ENCODE results near the gene DPEP2.
A peak's percentile ranks its signal among the peaks of the same experiment; 100 is the strongest.
"Not testable (repeated sequence)": the region's sequence is repeated elsewhere in the genome, so short reads cannot be mapped to it uniquely, and the experiment has no call there.

The DPEP2 gene

DNA sequence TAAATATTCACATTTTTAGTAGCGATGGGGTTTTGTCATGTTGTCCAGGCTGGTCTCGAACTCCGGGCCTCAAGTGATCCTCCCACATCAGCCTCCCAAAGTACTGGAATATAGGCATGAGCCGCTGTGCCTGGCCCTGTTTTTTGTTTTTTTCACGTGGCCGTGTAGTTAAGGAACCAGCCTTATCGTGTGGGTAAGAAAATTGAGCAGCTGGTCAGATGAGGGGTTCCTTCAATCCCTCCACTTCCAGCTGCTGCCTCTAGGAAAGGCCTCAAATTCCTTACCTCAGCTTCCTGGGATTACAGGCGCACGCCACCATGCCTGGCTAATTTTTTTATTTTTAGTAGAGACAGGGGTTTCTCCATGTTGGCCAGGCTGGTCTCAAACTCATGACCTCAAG lies 5.9 kb upstream of the DPEP2 start:
- no peak for DNase-seq (ENCODE audit: low spot score)

DNA sequence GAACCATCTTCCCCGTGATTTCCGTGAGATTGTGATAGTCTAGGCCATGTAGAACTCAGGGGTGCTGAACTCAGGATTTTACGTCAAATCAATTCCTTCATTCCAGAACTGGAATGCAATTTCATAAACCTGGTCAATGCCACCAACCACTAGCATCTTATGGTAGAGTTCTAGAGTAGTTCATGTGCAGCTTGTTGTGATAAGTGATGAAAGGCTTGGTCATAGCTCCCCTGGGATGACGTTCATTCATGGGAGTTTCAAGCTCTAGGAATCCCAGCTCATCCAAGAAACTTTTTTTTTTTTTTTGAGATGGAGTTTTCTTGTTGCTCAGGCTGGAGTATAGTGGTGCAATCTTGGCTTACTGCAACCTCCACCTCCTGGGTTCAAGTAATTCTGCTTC lies 3.7 kb upstream of the DPEP2 start:
- DNase-seq (ENCODE audit: low spot score), result no peak

DNA sequence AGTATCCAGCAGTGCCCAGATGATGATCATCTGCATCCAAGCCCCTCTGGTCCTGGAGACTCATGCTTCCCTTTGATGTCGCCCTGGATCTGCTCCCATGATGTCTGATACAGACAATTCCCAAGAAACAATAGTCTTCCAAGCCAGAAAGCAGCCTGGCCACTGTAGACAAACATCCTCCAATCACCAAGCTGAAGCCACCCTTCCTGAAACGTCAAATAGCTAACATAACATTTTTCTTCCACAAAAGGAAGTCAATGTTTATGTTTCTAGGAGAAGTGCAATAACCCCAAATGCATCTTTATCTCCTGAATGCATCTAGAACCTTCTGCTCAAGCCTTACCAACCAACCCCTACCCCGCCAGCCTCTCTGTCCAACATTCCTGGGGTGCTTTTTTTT lies 1.2 kb upstream of the DPEP2 start:
- no peak for DNase-seq (ENCODE audit: low spot score)

DNA sequence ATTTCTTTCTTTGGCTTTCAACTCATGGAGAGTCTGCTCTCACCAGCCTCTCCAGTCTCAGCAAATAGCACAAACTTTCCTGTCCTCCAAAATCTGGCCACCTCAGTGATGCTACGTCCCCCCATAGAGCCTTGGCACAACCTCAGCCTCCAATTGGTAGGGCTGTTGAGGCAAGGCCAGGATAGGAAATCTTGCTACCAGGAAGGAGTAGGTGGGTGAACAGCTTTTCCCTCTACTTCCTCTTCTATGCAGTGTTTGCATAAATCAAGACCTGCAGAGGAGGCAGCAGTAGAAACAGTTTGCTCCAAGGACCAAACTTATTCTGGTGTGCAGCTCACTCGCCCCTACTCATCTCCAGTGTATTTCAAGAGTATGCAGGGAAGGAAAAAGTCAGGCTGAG lies 701 bp upstream of the DPEP2 start:
- DNase-seq (ENCODE audit: low spot score), result no peak

DNA sequence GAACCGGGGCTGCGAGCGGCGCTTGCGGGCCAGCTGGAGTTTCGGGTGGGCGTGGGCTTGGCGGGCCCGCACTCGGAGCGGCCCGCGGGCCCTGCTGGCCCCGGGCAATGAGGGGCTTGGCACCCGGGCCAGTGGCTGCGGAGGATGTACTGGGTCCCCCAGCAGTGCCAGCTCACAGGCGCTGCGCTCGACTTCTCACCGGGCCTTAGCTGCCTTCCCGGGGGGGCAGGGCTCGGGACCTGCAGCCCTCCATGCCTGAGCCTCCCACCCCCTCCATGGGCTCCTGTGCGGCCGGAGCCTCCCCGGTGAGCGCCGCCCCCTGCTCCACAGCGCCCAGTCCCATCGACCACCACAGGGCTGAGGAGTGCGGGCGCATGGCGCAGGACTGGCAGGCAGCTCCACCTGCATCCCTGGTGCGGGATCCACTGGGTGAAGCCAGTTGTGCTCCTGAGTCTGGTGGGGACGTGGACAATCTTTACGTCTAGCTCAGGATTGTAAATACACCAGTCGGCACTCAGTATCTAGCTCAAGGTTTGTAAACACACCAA lies 979 bp downstream of the DPEP2 start:
- DNase-seq (ENCODE audit: low spot score), result not testable (repeated sequence)

DNA sequence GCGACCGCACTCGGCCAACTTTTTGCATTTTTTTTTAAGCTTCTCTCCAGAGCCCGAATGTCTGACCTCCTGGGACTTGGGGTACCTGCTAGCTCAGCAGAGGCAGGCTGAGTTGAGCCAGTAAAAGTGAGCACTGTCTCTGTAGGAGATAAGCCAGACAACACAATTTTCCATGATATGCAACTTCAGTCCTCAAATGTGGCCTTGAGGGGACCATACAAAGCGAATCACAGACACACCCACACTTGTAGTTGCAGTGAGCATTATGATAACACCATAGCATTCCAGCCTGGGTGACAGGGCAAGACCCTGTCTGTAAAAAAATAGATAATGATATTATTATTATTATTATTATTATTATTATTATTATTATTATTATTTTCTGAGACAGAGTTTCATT lies 2.6 kb downstream of the DPEP2 start:
- no peak for DNase-seq (ENCODE audit: low spot score)

DNA sequence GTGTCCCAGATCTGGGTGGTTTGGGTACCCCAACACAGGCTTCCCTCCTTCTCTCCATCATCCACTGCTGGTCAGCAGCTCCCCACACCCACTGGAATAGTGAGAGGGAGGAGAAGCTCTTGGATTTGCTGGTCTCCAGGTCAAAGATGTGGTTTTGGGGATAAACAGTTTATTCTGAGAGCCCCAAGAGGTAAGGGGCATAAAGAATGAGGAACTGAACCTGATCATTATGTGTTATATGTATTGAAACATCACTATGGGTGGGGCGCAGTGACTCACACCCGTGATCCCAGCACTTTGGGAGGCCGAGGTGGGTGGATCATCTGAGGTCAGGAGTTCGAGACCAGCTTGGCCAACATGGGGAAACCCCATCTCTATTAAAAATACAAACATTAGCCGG lies 3.9 kb downstream of the DPEP2 start:
- no peak for DNase-seq (ENCODE audit: low spot score)

DNA sequence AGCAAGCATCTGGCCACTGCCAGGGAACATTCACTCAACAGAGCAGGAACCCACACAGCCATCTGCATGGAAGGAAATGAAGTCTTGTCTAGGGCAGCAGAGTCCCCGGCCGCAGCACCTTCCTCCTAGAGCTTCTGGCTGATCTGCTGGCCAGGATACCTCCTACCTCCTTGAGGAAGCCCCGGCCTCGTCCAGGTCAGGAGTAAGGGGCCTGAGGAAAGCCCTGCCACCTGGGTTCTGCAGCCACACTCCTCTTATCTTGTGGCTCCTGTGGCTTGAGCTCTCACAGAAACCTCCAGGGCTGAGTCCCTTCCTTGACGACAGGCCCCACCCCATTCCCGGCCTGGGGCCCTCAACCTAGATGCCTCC lies 5.3 kb downstream of the DPEP2 start:
- not testable (repeated sequence) for DNase-seq (ENCODE audit: low spot score)

DNA sequence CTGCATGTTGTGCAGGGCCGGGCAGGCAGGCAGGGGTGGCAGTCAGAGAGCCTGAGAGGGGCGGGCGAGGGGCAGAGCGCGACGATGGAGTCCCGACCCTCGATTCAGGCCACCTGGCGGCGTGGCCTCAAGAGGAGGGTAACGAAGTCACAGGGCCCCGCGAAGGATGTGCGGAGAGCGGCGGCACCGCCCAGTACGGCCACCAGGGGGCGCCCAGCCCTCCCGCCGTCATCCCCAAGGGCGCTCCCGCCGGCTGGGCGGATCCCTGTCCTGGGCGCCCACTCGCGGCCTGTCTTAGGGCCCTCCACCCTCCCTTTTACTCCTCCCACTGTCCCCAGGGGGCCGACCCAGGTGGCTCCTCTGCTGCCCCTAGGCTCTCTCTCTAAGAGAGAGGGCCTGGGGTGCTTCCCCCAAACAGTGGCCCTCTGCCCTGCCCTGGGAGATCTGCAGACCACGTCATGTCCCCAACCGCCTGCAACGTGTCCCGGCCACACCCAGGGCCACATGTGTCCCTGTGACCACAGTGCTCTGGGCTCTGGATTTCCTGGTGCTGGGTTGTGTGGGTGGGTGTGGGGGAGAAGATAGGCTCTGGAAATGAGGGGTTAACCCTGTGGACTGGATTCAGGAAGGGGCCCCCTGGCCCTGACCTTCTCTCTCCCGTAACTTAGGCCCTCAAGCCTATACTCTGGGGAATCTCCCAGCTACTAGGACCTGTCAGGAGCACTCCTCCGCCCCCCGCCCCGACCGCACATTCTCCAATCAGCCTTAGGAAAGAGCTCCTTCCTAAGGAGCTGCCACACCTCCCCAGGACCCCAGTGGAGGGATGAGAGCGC lies 5.9 kb downstream of the DPEP2 start:
- DNase-seq (ENCODE audit: low spot score), result peak; percentile 51

DNA sequence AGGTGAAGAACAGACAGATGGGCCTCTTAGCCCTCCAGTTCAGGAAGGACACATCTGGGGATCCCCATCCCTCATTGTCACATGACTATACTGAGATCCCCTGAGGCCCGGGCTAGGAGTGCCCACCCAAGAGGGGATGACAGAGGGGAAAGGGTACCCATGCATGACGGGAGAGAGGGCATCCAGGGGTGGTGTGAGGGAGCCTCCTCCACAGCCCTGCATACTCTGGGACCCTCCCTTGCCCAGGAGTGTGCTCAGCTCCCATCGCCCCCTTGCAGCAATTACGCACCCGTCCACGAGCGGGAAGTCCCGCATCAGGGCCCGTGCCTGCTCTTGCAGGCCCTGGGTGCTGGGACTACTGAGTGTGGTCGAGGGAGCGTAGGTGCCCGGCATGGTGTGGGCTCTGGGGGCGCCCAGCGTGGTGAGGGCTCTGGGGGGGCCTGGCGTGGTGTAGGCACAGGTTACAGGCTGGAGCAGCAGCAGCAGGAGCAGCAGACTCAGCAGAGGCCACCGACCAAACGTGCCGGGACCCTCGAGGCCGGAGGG lies 6.5 kb downstream of the DPEP2 start:
- no peak for DNase-seq (ENCODE audit: low spot score)

DNA sequence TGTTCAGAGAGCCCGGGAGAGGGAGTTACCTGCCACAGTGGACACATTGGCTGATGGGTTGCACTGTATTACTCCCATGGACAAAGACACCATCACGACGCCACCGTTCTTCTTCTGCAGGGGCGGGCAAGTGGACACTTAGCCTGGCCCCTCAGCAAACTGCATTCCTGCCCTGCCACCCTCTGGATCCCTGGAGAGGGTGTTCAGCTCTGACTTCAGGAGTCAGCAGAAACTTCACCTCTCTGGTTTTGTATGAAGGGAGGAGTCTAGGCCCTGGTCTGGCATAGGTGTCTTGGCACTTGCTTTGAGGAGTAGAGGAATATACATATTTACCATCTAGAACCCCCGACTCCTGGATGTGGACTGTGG lies 9.3 kb downstream of the DPEP2 start:
- DNase-seq (ENCODE audit: low spot score), result no peak

DNA sequence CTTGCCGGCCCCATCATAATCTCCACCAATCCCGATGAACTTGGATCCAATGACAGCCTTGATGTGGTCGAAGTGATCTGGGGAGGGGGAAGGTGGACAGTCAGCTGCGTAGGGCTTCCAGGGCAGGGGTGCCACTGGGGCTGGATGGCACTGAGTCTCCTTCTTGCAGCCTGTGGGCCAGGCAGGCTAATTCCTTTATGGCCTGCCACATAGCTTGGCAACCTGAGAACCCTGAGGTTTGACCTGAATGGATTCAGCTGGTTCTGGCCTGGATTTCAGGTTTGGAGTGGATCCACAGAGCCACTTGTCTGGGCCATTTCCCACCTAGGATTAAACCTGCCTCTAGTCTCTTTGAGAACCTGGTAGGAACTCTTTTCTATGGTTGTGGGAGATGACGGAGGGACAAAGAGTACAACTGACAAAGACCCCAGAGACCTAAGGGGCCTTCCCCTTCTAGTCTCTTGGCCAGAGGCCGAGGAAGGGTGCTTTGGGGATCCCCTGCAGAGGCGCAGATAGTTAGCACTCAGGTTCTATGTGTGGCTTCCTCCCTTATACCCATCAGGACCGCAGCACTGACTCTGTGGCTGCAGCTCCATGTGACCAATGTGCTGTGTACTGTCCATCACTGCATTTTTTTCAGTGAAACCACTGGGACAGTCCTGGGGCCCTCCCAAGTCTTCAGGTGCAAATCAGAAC lies 9.8 kb downstream of the DPEP2 start:
- DNase-seq (ENCODE audit: low spot score), result no peak

DNA sequence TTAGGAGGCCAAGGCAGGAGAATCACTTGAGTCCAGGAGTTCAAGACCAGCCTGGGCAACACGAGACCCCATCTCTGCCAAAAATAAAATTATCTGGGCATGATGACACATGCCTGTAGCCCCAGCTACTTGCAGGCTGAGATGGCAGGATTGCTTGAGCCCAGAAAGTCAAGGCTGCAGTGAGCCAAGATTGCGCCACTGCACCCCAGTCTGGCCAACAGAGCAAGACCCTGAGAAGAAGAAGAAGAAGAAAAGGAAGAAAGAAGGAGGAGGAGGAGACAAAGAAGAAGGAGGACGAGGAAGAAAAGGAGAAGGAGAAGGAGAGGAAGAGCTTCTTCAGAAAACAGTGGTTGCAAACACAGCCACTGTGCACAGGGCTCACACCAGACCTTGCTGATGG lies 10.6 kb downstream of the DPEP2 start:
- no peak for DNase-seq (ENCODE audit: low spot score)

DNA sequence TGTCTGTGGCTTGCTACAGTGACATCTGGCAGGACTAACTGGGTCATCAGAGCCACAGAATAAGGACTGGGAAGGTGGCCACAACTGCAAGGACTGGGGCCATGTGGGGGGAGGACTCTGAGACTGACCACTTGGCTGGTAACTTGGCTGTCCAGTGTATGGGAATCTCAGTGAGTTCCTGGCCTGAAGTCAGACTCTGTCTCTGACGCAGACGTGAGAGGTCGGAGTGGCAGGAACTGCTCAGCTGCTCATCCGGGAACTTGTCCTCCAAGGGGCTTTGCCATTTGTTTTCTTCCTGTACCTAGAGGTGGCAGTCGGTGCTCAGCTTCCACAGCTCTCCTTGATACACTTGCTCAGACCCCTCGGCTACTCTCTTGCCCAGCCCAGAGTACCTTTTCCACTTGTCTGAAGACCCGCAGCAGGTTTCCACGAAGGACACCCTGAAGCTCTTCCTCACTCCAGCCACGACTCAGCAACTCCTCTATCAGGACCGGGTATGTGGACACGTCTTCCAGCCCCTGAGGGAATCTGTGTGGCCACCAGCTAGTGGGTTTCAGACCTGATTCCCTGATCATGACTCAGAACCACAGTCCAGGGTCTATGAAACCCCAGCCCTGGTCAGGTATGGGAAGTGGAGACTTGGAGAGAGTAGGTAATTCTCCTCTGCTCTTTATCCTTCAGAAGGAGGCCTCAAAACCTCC lies 11.7 kb downstream of the DPEP2 start:
- peak; percentile 41 for DNase-seq (ENCODE audit: low spot score)

DNA sequence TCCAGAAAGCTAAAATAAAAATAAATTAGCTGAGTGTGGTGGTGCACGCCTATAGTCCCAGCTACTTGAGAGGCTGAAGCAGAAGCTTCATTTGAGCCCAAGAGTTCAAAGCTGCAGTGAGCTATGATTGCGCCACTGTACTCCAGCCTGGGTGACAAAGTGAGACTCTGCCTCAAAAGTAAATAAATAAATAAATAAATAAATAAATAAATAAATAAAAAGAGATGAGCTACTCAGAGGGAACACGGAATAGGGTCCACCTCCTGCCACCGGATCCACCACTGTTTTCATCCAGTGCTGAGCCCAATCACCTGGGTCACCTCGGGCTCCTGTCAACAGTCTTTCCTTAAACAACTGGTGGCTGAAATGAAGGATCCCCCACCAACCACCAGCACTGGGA lies 12.3 kb downstream of the DPEP2 start:
- no peak for DNase-seq (ENCODE audit: low spot score)

DNA sequence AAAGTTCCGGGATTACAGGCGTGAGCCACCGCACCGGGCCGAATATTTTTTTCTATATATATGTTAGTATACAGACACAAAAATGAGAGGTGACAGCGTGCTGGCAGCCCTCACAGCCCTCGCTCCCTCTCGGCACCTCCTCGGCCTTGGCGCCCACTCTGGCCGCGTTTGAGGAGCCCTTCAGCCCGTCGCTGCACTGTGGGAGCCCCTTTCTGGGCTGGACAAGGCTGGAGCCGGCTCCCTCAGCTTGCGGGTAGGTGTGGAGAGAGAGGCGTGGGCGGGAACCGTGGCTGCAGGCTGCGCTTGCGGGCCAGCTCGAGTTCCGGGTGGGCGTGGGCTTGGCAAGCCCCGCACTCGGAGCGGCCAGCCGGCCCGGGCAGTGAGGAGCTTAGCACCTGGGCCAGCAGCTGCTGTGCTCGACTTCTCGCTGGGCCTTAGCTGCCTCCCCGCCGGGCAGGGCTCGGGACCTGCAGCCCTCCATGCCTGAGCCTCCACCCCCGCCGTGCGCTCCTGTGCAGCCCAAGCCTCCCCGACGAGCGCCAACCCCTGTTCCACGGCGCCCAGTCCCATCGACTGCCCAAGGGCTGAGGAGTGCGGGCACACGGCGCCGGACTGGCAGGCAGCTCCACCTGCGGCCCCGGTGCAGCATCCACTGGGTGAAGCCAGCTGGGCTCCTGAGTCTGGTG lies 17.1 kb downstream of the DPEP2 start:
- no peak for DNase-seq (ENCODE audit: low spot score)

DNA sequence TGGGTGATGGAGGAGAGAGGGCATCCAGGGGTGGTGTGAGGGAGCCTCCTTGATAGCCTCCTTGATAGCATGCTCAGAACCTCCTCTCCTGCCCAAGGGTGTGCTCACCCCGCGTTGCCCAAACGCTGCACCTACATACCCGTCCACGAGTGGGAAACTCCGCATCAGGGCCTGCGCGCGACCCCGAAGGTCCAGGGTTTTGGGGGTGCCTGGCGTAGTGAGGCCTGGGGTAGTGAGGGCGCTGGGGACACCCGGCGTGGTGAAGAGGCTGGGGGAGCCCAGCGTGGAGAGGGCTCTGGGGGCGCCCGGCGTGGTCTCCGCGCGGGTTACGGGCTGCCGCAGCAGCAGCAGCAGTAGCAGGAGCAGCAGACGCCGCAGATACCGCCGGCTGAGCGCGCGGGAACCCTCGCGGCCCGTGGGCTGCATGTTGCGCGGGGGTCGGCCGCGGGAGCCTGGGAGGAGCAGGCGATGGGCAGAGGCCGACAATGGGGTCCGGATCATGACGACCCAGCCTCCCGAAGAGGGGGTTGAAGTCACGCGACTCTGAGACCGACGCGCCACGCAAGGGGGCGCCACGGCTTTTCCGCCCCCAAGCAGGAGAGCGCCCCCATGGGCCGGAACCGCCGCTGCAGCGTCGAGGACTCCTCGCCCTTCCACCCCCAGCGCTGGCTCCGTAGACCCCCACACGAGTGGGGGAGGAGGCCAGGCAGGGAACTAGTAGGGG lies 19.2 kb downstream of the DPEP2 start, which contains the start of gene DPEP3:
TSS of gene DPEP3 (minus strand) at position 545 of the 724 bp plus-strand sequence. CDS start at position 426, 119 bp downstream.
- DNase-seq (ENCODE audit: low spot score), result no peak

DNA sequence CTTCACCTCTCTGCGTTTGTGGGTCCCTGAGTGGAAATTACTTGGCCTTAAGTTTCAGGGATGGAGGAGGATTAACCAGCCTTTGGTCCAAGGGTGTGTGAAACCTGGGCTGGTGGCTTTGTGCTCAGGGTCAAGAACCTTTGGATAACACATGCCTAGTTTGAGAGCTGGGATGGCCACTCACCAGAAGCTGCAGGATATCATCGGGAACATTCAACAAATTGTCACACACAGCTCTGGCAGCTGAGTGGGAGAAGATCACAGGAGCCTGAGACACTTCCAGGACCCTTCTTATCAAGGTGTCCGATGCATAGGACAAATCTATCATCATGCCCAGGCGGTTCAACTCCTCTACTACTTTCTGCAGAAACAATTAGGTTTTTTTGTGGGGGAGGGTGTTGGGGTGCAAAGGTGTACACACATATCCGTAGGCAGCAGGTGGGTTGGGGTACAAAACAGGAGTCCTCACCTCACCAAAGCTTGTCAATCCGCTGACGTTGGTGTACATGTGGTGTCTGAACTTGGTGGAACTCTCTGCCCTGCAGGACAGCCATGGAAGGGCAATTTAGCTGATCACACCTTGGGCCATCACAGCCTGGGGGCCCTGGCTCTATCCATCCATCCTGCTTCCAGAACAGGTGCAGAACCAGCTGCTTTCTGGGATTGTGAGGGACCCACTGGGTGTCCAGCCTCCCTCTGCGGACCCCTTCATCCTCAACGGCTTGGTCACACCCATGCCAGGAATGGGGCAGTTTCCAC lies 21.6 kb downstream of the DPEP2 start:
- no peak for DNase-seq (ENCODE audit: low spot score)

DNA sequence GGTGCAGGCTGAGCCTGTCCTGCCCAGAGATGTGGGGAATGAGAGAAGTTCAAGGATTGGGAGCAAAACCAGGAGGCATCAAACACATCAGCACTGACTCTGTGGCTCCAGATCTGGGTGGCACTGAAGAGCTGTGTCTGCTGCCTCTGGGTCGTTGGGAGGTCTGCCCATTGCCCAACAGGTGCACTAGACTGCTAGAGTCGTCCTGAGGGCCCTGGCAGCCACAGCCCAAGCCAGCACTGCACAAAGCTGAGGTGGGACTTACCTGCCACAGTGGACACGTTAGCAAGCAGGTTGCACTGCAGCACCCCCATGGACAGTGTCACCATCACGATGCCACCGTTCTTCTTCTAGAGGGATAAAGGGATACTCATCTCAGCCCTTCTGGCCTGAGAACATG lies 22.3 kb downstream of the DPEP2 start:
- no peak for DNase-seq (ENCODE audit: low spot score)

DNA sequence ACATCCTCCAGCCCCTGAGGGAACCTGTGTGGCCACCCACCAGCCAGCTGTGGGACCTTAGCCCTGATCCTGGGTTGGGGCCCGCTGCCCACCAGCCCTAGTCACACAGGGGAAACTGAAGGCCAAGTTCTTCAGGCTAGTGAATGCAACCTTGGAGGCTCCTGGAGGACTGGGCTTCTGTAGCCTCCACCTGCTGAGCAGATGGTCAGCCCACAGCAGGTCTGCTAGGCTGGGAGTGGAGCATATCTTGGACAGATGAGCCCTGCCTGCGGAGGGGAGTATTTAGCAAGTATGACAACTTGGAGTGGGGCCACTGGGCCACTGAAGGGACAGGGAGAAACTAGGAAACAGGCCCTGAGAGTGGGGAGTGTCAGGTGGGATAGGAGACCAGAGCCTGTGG lies 23.1 kb downstream of the DPEP2 start:
- no peak for DNase-seq (ENCODE audit: low spot score)

All from globus pallidus (tissue), 1 donor.